NOMO-1 treated with dmso at 0.1 percent for 144 hours (cell line): Measurements from ENCODE around the gene RAB10.
A peak's percentile ranks its signal among the peaks of the same experiment; 100 is the strongest.
"Not testable (repeated sequence)": the region's sequence is repeated elsewhere in the genome, so short reads cannot be mapped to it uniquely, and the experiment has no call there.

ENCODE experiments used
- DNase-seq: peaks from one replicate; lab custom pipeline; 2025; ENCODE audit not compliant: unreplicated experiment; lab: John Stamatoyannopoulos, UW

RAB10 gene

DNA sequence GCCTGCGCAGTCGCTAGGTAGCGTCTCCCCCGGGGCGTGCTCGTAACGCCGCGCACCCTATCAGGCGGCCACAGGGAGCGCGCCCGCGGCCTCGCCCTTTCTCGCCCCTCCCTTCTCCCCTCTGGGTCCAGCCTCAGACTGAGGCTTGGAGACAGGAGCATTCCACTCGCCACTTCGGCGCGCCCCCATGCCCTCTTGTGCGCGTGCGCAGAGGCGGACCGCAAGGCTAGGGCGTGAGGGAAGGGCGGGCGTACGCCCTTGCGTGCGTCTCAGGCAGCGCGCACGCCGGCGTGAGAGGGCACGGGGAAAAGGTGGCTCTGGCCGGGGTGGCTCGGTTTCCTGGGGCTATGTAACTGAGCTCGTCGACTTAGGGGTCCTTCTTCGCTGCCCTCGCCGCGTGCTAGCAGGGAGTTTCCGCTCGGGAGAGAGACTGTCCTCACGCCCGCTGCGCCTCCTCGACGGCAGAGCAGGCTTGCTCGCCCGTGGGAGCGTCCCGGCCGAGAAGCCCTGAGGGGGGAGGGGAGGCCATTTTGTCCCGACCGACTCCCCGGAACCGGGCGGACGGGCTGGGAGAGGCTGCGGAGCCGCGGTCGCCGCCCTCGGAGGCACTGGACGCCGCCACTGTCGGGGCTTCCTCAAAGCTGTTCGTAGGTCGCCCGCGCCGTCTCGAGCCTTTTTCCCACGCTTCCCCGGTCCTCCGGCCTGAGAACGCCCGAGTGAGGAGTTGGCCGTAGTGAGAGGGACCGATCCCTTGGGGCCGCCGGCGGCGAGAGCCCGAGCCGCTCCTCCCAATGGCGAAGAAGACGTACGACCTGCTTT lies at the start of gene RAB10:
Gene RAB10 (plus strand): TSS at position 267 of the 819 bp plus-strand sequence. CDS start 525 bp downstream, at position 792.
- DNase-seq, result peak; percentile 99

DNA sequence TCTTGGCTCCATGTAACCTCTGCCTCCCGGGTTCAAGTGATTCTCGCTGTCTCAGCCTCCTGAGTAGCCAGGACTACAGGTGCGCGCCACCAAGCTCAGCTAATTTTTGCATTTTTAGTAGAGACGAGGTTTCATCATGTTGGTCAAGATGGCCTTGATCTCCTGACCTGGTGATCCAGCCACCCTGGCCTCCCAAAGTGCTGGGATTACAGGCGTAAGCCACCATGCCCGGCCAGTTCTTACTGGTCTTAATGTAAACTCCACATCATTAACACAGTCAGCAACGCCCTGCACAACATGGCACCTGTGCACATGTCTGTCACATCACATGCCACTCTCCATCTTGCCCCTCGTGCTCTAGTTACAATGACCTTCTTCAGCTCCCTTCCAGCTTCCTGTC lies 45.8 kb upstream of the RAB10 start:
- no peak for DNase-seq

DNA sequence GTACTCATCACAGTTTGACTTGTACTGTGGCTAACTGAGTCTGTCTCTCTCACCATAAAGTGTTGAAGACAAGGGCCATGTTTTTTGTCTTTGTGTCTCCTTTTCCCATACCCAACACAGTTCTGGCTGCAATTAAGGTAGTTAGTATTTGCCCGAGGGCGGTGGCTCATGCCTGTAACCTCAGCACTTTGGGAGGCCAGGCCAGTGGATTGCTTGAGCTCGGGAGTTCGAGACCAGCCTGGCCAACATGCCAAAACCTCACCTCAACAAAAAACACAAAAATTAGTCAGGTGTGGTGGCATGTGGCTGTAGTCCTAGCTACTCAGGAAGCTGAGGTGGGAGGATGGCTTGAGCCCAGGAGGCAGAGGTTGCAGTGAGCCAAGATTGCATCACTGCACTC lies 44.7 kb upstream of the RAB10 start:
- no peak for DNase-seq

DNA sequence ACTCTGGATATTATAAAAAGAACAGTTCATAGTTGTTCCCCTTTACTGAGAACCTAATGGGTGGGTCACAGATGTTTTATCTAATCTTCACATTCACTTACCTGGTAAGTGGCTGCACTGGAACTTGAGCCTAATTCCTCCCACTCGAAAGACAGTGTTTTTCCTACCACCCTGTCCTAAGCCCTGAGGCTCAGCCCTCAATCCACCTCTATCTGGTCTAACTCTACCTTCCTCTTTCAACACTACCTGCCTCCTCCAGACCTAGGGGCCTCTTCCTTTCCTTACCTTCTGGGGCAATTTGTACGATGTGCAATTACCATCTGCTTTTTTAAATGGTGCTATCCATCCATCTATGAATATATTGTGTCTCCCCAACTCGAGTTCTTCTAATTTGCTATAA lies 41.9 kb upstream of the RAB10 start:
- DNase-seq, result no peak

DNA sequence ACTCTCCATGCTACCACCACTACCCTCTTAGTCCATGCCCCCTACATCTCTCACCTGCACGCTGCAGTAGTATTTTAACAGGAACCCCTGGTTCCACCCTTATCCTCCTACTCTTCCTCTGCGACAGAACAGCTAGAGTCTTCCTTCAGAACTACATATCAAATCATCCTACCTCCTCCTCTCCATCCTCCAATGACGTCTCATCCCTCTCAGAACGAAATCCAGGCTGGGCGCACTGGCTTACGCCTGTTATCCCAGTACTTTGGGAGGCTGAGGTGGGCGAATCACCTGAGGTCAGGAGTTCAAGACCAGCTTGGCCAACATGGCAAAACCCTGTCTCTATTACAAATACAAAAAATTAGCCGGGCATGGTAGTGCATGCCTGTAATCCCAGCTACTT lies 41.3 kb upstream of the RAB10 start:
- DNase-seq, result no peak

DNA sequence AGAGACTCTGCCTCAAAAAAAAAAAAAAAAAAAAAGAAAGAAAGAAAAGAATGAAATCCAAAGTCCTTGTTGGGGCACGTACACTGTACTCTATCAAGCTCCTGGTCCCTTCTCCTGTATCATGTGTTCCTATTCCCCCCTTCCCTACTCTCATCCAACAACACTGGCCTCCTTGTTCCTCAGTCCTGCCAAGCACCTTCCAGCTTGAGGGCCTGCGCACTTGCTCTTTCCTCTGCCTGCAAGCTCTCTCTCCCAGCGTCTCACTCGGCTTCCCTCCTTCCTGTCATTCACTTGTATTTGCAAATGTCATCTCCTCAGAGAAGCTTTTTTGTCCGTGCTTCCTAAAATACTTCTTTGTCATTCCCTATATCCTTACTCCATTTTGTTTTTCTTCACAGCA lies 40.8 kb upstream of the RAB10 start:
- no peak for DNase-seq

DNA sequence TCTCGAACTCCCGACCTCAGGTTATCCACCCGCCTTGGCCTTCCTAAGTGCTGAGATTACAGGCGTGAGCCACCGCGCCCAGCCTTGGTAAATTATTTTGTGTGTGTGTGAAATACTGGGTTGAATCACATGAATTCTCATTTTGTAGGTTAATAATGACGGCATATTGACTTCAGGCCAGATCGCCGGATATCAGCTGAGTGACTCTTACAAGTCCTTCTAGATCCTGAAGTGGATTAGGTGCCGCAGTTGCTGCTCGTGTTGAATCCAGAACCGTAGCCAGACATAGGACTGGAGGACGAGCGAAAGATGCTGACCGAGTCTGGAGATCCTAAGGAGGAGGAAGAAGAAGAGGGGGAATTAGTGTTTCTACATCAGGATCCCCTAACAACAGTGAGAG lies 39.4 kb upstream of the RAB10 start:
- DNase-seq, result no peak

DNA sequence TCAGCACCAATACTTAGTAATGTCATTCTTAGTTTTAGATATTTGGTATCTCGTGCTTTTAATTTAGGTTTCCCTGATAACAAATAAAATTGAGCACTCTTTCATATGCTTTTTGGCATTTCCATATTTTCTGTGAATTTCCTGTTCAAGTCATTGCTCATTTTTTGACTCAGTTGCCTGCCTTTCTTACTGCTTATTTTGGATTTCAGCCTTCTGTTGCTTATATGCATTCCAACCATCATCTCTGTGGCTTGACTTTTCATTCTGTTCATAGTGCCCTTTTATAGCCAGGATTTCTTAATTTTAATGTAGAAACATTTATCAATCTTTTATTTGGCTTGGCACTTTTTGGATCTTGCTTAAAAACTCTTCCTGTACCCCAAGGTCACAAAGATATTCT lies 37.0 kb upstream of the RAB10 start:
- DNase-seq, result no peak

DNA sequence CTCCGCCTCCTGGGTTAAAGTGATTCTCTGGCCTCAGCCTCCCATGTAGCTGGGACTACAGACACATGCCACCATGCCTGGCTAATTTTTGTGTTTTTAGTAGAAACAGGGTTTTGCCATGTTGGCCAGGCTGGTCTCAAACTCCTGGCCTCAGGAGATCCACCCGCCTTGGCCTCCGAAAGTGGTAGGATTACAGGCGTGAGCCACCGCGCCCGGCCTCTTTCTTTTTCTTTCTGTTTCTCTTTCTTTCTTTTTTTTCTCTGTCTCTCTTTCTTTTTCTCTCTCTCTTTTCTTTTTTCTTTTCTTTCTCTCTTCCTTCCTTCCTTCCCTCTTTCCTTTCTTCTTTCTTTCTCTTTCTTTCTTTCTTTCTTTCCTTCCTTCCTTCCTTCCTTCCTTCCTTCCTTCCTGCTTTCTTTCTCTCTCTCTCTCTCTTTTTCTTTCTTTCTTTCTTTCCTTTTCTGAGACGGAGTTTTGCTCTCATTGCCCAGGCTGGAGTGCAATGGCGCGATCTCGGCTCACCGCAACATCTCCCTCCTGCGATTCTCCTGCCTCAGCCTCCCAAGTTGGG lies 35.0 kb upstream of the RAB10 start:
- not testable (repeated sequence) for DNase-seq

DNA sequence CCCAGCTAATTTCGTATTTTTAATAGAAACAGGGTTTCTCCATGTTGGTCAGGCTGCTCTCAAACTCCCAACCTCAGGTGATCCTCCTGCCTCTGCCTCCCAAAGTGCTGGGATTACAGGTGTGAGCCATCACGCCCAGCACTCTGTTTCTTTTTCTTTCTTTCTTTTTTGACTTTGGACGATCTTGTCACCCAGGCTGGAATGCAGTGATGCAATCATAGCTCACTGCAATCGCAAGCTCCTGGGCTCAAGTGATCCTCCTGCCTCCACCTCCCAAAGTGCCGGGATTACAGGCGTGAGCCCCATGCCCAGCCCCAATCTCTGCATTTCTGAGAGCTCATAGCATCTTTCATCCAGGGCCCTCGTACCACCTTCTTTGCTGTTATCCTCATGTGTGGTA lies 34.5 kb upstream of the RAB10 start:
- DNase-seq, result not testable (repeated sequence)

DNA sequence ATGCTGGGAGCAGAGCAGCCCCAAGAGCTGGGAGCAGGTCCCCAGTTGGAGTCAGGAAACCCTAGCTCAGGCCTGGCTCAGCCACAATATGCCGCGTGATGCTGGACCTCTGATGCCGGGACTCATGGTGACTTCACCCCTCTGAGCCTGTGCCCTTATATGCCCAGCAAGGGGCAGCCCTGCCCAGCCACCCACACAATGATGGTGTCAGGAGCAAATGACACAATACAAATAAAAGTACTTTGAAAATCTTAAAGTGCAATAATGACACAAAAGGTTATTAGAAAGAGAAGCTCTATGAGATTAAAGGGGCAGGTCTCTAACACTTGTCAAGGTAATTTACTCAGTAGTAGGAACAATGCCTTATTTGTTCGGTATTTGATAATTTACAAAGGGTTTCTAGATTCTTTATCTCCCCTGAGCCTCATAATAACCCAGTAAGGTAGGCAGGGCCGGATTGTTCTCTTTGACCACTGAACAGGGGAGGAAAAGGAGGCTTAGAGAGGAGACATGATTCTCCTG lies 33.3 kb upstream of the RAB10 start:
- DNase-seq, result no peak

DNA sequence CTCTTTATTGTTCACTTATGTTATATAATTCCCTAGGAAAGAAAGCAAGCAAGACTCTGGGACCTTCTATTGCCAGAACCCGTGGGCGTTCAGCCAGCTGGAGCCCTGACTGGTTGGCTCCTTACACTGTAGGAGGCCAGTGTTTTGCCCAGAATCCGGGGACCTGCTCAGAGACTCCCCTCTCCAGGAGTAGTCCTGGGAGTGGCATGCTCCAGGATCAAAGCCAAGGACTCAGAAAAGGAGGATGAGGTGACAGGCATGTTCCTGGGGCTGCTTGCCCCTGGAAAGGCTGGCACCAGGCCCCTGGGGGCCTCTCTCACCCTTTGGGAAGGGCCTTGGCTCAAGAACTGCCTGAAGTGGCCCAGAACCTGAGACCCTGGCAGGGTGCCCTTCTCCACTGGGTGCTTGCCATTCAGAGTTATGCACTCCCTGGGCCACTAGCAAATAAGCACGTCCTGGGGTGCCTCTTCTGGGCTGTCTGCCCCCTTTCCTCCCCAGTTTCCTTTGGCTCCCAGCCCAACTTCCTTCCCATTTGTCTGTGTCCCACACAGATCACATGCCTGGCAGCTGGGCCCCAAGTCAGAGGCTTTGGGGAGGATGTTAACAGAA lies 32.0 kb upstream of the RAB10 start:
- DNase-seq, result no peak

DNA sequence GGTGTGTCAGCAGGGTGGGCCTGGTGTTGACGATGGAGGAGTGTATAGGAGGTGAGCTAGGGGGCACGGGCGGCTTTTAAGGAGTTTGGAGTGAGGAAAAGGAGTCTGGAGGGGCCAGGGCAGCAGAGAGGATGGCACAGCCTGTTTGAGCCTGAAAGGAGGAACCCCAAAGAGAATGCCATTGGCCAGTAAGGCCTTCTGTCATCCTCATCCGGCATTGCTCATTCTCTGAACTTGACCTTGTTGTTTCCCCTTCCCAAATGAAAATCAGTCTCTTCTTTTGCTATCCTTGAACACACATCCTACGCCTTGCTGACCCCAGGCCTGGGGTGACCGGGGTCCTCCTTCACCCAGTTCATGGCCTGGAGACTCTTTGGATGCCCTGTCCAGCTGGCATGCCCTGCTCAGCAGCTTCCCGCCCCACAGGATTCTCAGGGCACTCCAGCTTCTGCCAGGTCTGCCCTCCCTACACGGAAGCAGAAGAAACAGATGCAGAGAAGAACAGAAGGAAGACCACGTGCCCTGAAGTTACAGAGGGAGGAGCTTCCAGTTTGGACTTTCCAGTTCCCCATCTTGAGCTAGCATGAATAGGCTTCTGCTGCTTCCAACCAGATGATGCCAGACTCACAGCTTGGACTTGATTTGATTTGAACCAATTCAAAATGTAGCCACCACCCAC lies 31.1 kb upstream of the RAB10 start:
- DNase-seq, result peak; percentile 85

DNA sequence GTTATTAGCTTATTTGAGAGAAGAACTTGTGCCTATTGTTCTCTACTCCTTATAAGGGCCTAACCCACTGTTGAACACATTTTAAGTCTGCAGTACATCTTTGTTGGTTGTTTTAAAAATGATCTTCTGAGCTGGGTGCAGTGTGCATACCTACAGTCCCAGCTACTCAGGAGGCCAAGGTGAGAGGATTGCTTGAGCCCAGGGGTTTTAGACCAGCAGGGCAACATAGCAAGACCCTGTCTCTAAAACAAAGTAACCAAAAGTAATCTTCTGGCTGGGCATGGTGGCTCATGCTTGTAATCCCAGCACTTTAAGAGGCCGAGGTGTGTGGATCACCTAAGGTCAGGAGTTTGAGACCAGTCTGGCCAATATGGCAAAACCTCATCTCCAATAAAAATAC lies 25.8 kb upstream of the RAB10 start:
- DNase-seq, result no peak

DNA sequence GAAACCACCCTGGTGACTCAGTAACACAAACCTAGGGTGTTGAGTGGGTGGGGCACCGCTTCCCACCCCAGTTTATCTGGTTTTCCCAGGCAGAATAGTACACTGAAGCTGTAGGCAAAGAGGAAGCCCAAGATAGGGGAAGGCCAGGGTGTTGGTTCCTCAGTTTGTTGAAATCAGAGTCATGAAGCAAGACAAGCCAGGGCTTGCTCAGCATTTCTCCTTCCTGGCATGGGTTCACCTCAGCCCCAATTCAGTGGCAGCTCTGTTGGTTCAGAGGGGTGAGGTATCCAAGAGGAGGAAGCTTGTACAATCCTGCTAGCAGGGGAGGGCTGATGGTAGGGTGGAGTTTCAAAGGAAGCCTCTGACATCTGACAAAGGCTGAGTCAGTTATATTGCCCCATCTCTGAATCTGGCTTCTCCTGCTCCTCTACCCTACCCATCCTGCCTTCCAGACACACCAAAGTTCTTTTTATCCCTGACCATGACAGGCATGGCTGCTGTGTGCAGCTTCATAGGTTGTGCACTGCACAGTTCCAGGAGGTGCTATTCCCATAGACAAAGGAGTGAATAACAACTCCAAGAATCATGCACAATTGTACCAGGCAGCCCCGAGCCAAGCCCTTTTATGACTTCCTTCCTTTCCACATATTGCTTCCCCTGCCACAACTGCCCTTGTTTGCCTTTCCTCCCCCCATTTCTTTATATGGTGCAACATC lies 24.9 kb upstream of the RAB10 start:
- DNase-seq, result peak; percentile 99

DNA sequence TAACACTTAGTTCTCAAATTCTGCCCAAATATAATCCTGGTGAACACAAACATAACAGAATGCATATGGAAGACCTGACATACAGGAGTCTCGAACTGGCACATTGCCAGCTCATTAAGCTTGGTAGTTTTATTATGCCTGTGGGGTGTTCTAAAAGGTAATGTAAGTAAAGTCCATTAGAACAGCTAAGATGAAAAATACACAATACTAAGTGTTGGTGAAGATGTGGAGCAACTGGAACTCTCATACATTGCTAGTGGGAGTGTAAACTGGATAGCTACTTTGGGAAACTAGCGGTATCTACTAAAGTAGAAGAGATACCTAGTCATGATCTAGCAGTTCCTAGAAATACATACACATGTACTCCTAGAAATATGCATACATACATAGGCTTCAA lies 24.3 kb upstream of the RAB10 start:
- DNase-seq, result no peak

DNA sequence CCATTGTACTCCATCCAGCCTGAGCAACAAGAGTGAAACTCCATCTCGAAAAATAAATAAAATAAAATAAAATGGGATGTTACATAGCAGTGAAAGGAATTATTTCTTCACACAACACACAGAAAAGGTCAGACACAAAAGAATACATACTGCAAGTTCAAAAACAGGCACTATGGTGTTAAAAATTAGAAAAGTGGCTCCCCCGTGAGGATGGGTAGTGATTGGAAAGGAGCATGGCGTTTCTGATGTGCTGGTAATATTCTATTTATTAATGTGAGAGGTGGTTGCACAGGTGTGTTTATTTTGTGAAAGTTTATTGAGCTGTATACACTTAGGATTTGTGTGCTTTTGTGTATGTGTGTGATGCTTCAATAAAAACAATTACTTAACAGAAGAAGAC lies 22.9 kb upstream of the RAB10 start:
- DNase-seq, result no peak

DNA sequence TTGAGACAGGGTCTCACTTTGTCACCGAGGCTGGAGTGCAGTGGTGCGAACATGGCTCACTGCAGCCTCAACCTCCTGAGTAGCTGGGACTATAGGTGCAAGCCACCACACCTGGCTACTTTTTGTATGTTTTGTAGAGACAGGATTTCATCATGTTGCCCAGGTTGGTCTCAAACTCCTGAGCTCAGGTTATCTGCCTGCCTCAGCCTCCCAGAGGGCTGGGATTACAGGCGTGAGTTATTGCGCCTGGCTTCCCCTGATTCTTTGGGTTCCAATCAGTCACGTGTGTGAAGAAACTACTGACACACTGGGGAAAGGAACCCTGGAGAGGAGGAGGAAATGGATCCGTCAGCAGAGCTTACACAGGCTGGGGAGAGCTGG lies 22.3 kb upstream of the RAB10 start:
- DNase-seq, result no peak

DNA sequence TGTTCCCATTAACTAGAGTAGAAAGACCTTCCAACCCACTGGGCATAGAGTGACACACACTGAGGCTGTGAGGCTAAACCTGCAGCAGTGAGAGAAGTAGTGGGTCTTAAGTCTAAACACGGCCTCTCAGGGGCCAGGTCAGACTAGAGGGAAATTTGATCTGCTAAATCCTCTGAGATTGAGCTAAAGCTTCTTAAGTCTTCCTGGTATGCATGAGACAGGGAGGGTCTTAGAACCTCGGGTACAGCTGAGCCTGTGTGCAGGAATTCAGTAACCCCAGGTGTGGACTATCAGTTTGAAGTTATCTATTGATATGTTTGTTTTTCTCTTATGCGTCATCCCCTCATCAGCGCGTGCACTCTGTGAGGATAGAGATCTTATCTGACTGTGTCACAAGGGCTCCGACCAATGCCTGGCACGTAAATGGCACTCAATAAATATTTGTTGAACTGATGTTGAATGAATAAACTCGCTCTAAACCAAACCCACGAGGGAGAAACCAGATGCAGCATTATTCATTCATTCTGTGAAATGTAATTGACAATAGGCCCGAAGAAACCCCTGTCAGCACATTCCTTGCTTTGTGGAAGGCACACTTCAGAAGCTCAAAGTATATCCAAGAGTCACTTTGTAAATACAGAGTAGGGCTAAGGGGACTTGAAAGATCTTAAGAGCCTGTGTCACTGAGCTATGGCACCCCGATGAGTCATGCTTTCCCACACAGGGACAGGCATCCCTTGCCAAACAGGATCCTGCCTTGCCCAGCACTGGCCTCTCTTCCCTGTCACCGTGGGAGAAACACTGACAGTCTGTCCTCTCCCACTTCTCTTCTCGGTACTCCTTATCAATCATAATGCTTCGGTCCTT lies 21.7 kb upstream of the RAB10 start:
- no peak for DNase-seq

DNA sequence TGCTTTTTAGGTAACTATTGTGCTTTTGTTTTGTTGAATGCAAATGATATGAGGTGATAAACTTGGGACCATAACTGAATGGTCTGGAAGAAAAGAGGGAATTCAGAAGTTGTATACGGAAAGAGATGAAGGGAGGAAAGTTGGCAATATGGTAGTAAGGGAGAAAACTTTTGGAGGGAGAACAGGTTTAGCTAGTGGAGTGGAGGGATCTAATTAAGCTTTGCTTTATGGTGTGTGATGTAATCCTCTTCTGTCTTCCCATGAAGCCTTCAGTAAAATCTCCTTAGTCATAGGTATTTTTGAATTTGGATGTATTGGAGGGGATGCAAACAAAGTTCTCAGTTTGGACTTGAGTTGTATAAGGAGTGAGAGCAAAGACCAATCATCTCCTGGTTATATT lies 20.2 kb upstream of the RAB10 start:
- DNase-seq, result no peak
